Uterus (tissue), 2 donors: Measurements from ENCODE around the gene COL4A3.

Experiments used
- POLR2A ChIP-seq, 2 donors: fragments of 450-650 bp; IDR thresholded peaks; one replicate each; pipeline ENCODE4 v1.6.1; 2016; ENCODE audit warnings: antibody characterized with exemption in 2 of 2, mild to moderate bottlenecking in 1 of 2, moderate library complexity in 1 of 2
- TF ChIP-seq, protein P1 (sequence below), 4 experiments: fragments of 200-600 bp in 2 of 4; fragments of 450-650 bp in 2 of 4; sonication (generic) in 2 of 4; IDR thresholded peaks; one replicate each; pipeline ENCODE4 v1.5.1; 2016 to 2019; ENCODE audit warnings: antibody characterized with exemption in 4 of 4, mild to moderate bottlenecking in 2 of 4, moderate library complexity in 1 of 4

DNA sequence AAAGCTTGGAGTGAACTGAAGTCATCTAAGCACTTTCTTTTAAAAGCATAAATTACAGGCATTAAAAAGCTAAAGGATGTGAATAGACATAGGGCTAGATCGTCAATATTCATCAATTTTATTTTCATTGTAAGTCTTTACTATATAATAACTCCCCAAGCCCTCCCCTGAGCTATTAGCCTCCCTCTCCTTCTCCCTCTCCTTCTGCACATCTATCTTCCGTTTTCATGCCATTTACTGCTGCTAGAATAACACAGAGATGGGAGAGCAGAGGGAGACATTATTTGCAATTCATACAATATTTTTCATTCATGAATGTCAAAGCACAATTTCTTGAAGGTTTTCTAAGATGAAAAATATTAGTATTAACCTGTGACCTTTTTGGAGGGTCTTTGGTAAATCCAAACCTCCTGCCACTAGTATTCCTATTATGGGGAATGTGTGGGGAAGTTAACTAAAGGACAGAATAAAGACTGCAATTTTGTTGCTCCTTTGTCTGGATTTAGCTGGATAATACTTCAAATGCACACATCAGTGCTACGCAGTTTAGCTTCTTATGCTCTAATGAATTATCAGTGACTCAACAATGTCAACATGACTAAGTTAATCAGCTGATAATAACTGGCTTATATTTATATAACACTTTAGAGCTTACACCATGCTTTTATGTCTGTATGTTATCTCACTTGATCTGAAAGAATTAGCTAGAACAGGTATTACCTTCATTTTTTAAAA lies 132.4 kb downstream of the COL4A3 start:
- TF ChIP-seq, protein P1, sequence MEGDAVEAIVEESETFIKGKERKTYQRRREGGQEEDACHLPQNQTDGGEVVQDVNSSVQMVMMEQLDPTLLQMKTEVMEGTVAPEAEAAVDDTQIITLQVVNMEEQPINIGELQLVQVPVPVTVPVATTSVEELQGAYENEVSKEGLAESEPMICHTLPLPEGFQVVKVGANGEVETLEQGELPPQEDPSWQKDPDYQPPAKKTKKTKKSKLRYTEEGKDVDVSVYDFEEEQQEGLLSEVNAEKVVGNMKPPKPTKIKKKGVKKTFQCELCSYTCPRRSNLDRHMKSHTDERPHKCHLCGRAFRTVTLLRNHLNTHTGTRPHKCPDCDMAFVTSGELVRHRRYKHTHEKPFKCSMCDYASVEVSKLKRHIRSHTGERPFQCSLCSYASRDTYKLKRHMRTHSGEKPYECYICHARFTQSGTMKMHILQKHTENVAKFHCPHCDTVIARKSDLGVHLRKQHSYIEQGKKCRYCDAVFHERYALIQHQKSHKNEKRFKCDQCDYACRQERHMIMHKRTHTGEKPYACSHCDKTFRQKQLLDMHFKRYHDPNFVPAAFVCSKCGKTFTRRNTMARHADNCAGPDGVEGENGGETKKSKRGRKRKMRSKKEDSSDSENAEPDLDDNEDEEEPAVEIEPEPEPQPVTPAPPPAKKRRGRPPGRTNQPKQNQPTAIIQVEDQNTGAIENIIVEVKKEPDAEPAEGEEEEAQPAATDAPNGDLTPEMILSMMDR (IDR thresholded peaks at IDR 0.05): no peak
- no peak for TF ChIP-seq POLR2A (IDR thresholded peaks at IDR 0.05)
